Prostate gland (tissue), 2 donors: Measurements from ENCODE around the gene E4F1.

Source experiments
- CTCF ChIP-seq, 4 experiments: fragments of 200-600 bp in 2 of 4; fragments of 450-650 bp in 2 of 4; sonication (generic) in 2 of 4; IDR thresholded peaks; 1 replicate in 3 of 4; 2 replicates in 1 of 4; pipeline ENCODE4 v1.5.1; 2016 to 2019; ENCODE audit warnings: antibody characterized with exemption in 4 of 4, mild to moderate bottlenecking in 2 of 4, moderate library complexity in 2 of 4
- POLR2A ChIP-seq: fragments of 450-650 bp; IDR thresholded peaks from one replicate; pipeline ENCODE4 v1.6.1; 2016; ENCODE audit warnings: antibody characterized with exemption, mild to moderate bottlenecking
- POLR2AphosphoS5 ChIP-seq: sonication (generic); formaldehyde crosslinking; IDR thresholded peaks from one replicate; pipeline ENCODE4 v1.6.1; 2017; ENCODE audit warnings: antibody characterized with exemption

DNA sequence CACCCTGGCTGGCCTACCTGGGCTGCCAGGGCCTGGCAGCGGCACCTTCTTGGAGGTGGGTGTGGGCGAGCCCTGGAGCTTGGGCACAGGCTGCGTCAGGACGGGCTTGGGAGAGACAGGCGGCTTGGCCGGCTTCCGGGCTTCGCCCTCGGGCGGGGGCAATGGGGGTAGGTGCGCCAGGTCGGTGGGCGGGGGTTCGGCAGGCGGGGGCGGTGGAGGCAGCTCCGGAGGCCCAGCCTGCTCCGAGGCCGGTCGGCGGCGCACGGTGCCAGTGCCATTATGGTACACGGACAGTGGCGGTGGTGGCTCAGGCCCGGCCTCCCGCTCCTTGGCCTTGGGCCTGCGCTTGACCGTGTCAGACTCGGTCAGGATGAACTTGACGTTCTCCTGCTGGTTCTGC is 43.8 kb upstream of the E4F1 start:
- TF ChIP-seq CTCF (IDR thresholded peaks at IDR 0.05) = no peak
- no peak for TF ChIP-seq POLR2A
- TF ChIP-seq POLR2AphosphoS5 = no peak
